HEK293T (cell line): Measurements from ENCODE around the gene DBX2.

Source experiments
- CTCF ChIA-PET: fragments of 350-600 bp; formaldehyde crosslinking; extraction: SDS; loops from one replicate; lab custom pipeline; 2021; ENCODE audit warnings: antibody characterized with exemption, inconsistent platforms; lab: Yijun Ruan, JAX
- POLR2A ChIA-PET: fragments of 350-600 bp; formaldehyde crosslinking; extraction: SDS; loops from one replicate; lab custom pipeline; 2020; ENCODE audit warnings: antibody characterized with exemption, inconsistent platforms; lab: Yijun Ruan, JAX
- DNase-seq: peaks from one replicate; pipeline ENCODE4 v3.0.0; 2012; ENCODE audit warnings: mixed read lengths; ENCODE audit errors: extremely low spot score
- ARNT ChIP-seq: fragments of 450-650 bp; IDR thresholded peaks from 2 replicates; pipeline ENCODE4 v1.6.1; 2017; ENCODE audit warnings: mild to moderate bottlenecking
- BHLHE40 ChIP-seq: fragments of 450-650 bp; IDR thresholded peaks from 2 replicates; pipeline ENCODE4 v1.6.1; 2016; ENCODE audit warnings: mild to moderate bottlenecking, moderate library complexity, borderline replicate concordance
- CTBP1 ChIP-seq: fragments of 450-650 bp; IDR thresholded peaks from 2 replicates; pipeline ENCODE4 v1.6.1; 2016; ENCODE audit warnings: borderline replicate concordance
- ELF4 ChIP-seq: fragments of 450-650 bp; IDR thresholded peaks from 2 replicates; pipeline ENCODE4 v1.6.1; 2017; ENCODE audit warnings: antibody characterized with exemption
- FOXA1 ChIP-seq: fragments of 450-650 bp; IDR thresholded peaks from 2 replicates; pipeline ENCODE4 v1.6.1; 2016; ENCODE audit warnings: mild to moderate bottlenecking
- FOXK2 ChIP-seq: fragments of 450-650 bp; IDR thresholded peaks from 2 replicates; pipeline ENCODE4 v1.6.1; 2016; ENCODE audit warnings: mild to moderate bottlenecking
- FOXM1 ChIP-seq: fragments of 450-650 bp; IDR thresholded peaks from 2 replicates; pipeline ENCODE4 v1.6.1; 2017; ENCODE audit warnings: mild to moderate bottlenecking, borderline replicate concordance
- HDGF ChIP-seq: fragments of 450-650 bp; IDR thresholded peaks from 2 replicates; pipeline ENCODE4 v1.6.1; 2017; ENCODE audit warnings: antibody characterized with exemption, borderline replicate concordance
- L3MBTL2 ChIP-seq: fragments of 450-650 bp; conservative IDR thresholded peaks from 2 replicates; pipeline ENCODE4 v1.6.1; 2016; ENCODE audit warnings: mild to moderate bottlenecking
- LEF1 ChIP-seq: fragments of 450-650 bp; IDR thresholded peaks from 2 replicates; pipeline ENCODE4 v1.6.1; 2017; ENCODE audit warnings: mild to moderate bottlenecking, borderline replicate concordance
- SP1 ChIP-seq: fragments of 450-650 bp; IDR thresholded peaks from 2 replicates; pipeline ENCODE4 v1.6.1; 2017
- SUZ12 ChIP-seq: fragments of 450-650 bp; IDR thresholded peaks from 2 replicates; pipeline ENCODE4 v1.6.1; 2016; ENCODE audit warnings: mild to moderate bottlenecking
- TARDBP ChIP-seq: fragments of 450-650 bp; IDR thresholded peaks from 2 replicates; pipeline ENCODE4 v1.6.1; 2016
- ZNF384 ChIP-seq: fragments of 450-650 bp; IDR thresholded peaks from 2 replicates; pipeline ENCODE4 v1.6.1; 2016
- TF ChIP-seq, protein P1 (sequence below): fragments of 450-650 bp; IDR thresholded peaks from 2 replicates; pipeline ENCODE4 v1.6.1; 2016

DBX2 gene

DNA sequence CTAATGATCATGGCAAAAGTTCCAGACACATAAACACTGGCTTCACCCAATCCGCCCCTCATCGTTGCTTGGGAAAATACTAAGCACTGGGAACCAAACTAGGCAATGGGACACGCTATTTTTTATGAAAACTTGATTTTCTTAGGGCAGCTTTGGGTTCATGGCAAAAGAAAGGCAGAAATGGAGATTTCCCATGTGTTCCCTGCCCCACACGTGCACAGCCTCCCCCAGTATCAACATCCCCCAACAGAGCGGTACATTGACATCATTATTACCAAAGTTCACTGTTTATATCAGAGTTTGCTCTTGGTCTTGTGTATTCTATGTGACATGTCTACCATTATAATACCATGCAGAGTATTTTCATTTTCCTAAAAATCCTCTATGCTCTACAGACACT lies 71.0 kb downstream of the DBX2 start:
- CTCF ChIA-PET: no interaction called here

DNA sequence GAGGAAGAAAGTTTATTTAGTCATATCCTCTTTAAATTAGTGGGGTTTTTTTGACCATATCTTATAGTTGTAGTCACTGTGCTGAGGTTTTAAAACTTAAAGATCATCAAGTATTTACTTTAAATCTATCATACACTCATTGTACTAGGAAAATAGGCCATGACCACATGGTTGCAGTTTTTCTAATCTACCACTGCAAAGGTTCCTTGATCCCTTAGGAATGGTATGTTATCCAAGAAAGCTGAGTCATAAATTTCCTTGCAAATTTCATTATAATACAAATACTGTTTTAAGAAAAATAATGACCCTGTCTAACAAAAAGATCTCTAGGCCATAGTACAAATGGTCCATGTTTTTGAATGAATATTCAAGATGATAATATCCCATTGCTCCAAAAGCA lies 74.7 kb downstream of the DBX2 start:
- ChIA-PET POLR2A (no interaction called here), CTCF (no interaction called here)
- TF ChIP-seq FOXA1: no peak
- TF ChIP-seq LEF1: no peak
- no peak for TF ChIP-seq FOXM1
- no peak for TF ChIP-seq SUZ12
- TF ChIP-seq FOXK2: no peak
- DNase-seq: no peak

More for the DNA sequence above, 71.0 kb downstream of the DBX2 start:
- DNase-seq: no peak
- POLR2A ChIA-PET: no interaction called here
- TF ChIP-seq L3MBTL2 (no peak), TARDBP (no peak), SUZ12 (no peak)

DNA sequence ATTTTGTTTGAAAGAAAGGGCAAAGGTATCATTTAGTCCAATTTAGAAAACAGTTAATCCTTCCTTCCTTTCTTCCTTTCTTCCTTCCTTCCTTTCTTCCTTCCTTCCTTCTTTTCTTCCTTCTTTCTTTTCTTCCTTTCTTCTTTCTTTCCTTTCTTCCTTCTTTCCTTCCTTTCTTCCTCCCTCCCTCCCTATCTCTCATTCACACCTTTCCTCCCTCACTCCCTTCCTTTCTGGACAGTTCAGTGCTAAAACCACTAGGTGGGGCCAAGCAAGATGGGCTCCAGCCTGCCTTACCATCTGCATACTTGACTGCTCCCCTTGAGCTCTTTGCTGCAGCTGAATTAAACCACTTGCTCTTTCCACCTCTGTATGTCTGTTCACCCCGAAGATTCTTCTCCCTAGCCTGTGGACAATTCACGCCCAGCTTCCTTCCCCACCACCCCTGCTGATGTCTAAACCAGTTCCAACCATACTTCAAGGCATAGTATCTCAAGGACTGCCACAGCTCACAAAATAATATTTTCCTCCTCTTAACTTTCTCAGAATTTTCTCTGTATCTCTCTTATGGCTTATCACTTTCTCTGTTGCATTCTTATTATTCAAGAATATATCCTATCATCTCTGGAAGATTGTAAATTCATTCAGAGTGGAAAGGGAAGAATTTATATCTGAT lies 78.0 kb downstream of the DBX2 start:
- ChIA-PET POLR2A (no interaction called here), CTCF (interaction anchor here (0.5 to 1.5 kb wide), 9 partner anchors 13 to 198 kb away, joined by 3 to 7 read pairs (median 4); no protein-coding TSS in a partner anchor)
- 0 out of 2 replicates have a peak, but pooled peaks have one; percentile 18 for TF ChIP-seq L3MBTL2
- no peak for TF ChIP-seq FOXA1
- DNase-seq: peak; percentile 50

DNA sequence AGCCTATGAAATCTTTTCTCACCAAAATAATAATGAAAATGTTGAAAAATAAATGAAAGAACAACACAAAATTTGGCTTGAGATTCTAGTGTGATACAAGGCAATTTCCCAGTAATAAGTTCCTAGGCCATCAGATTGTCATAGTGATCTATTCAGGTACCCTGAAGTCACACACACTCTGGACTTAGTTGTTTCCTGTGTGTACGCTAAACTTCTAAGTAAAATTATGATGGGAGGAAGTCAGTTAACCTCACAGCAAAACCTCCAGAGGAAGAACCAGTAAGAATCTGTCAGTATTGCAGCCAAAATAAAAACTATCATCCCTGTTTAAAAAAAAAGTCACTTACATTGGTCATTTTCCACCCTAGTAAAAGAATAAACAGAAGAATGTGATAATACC lies 81.9 kb downstream of the DBX2 start:
- ChIA-PET POLR2A (no interaction called here), CTCF (no interaction called here)
- no peak for DNase-seq
- TF ChIP-seq CTBP1 (no peak), ZNF384 (no peak), FOXM1 (no peak), ELF4 (no peak), BHLHE40 (no peak), HDGF (no peak), ARNT (no peak), TARDBP (no peak), SP1 (no peak), LEF1 (no peak), FOXA1 (no peak)
- TF ChIP-seq, protein P1, sequence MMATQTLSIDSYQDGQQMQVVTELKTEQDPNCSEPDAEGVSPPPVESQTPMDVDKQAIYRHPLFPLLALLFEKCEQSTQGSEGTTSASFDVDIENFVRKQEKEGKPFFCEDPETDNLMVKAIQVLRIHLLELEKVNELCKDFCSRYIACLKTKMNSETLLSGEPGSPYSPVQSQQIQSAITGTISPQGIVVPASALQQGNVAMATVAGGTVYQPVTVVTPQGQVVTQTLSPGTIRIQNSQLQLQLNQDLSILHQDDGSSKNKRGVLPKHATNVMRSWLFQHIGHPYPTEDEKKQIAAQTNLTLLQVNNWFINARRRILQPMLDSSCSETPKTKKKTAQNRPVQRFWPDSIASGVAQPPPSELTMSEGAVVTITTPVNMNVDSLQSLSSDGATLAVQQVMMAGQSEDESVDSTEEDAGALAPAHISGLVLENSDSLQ: no peak
